Caco-2 (cell line): Measurements from ENCODE around the gene SFSWAP. TPM values are rescaled to one million over a fixed set of nuclear protein-coding genes. Genes with fewer than 3 reads are reported as not detected.

ENCODE experiments used
- BruUV-seq: library from RNA; stranded (reverse); fragments of 400-500 nt; replicated peaks from 2 replicates; lab custom pipeline; 2021; lab: Mats Ljungman, UMichigan
- CTCF ChIA-PET: fragments of 300-600 bp; sonication (Branson Sonifier 250); formaldehyde crosslinking; loops from one replicate; lab custom pipeline; 2022; ENCODE audit warnings: antibody characterized with exemption; lab: Charles Lee
- POLR2A ChIA-PET: fragments of 300-600 bp; sonication (Branson Sonifier 250); formaldehyde crosslinking; loops from one replicate; lab custom pipeline; 2022; ENCODE audit warnings: antibody characterized with exemption; lab: Charles Lee
- DNase-seq, 2 experiments: peaks; one replicate each; pipeline versions ENCODE4 v3.0.0 to v3.0.0-alpha.2; 2020 to 2022
- H3K27me3 ChIP-seq: replicated peaks from 2 replicates; pipeline ENCODE4 v1.6.0; 2011; ENCODE audit warnings: low read length; ENCODE audit not compliant: control insufficient read depth, insufficient read depth
- H3K36me3 ChIP-seq: 2 replicates; pipeline ENCODE4 v1.5.1; 2011; ENCODE audit warnings: low read length; ENCODE audit not compliant: control insufficient read depth, insufficient read depth
- H3K4me1 ChIP-seq: fragments of 250-450 bp; sonication (Bioruptor Pico); 2 replicates; pipeline ENCODE4 v1.5.1; 2020; ENCODE audit warnings: mild to moderate bottlenecking
- H3K4me3 ChIP-seq: 2 replicates; pipeline ENCODE4 v1.5.1; 2011; ENCODE audit warnings: low read depth, mild to moderate bottlenecking, control low read depth, low read length
- H3K9me3 ChIP-seq: fragments of 250-450 bp; sonication (Bioruptor Pico); 2 replicates; pipeline ENCODE4 v1.5.1; 2020; ENCODE audit warnings: mild to moderate bottlenecking, moderate library complexity
- H3K27ac Mint-ChIP-seq: one replicate; pipeline ENCODE4 v1.8.0; 2022; ENCODE audit warnings: mixed read lengths; ENCODE audit not compliant: unreplicated experiment
- H3K27me3 Mint-ChIP-seq: one replicate; pipeline ENCODE4 v1.8.0; 2022; ENCODE audit warnings: mixed read lengths; ENCODE audit not compliant: insufficient read depth, unreplicated experiment
- H3K36me3 Mint-ChIP-seq: one replicate; pipeline ENCODE4 v1.8.0; 2022; ENCODE audit warnings: mild to moderate bottlenecking, mixed read lengths; ENCODE audit not compliant: insufficient read depth, unreplicated experiment
- H3K4me1 Mint-ChIP-seq: one replicate; pipeline ENCODE4 v1.8.0; 2022; ENCODE audit warnings: low read depth, mixed read lengths; ENCODE audit not compliant: unreplicated experiment
- H3K4me3 Mint-ChIP-seq: one replicate; pipeline ENCODE4 v1.8.0; 2022; ENCODE audit warnings: mild to moderate bottlenecking, moderate library complexity, mixed read lengths; ENCODE audit not compliant: unreplicated experiment
- H3K9me3 Mint-ChIP-seq: one replicate; pipeline ENCODE4 v1.8.0; 2022; ENCODE audit warnings: mixed read lengths; ENCODE audit not compliant: unreplicated experiment
- CTCF ChIP-seq, 2 experiments: fragments of 200-600 bp in 1 of 2; IDR thresholded peaks; 1 replicate in 1 of 2; 2 replicates in 1 of 2; pipeline versions ENCODE4 v1.5.1 to v1.8.0; 2011 to 2022; ENCODE audit warnings: antibody characterized with exemption in 1 of 2, control low read depth in 1 of 2, inconsistent platforms in 1 of 2, low read depth in 1 of 2, low read length in 1 of 2, mild to moderate bottlenecking in 1 of 2, moderate library complexity in 1 of 2; ENCODE audit not compliant: insufficient read depth in 1 of 2, severe bottlenecking in 1 of 2, unreplicated experiment in 1 of 2
- intact Hi-C: fragments of 100-400 bp; cut with micrococcal nuclease; formaldehyde crosslinking; loops from one replicate; pipeline ENCODE4 v1.10.0; 2022; ENCODE audit not compliant: unreplicated experiment
- total RNA-seq: library from RNA; stranded (reverse); gene quantifications from 2 replicates; pipeline ENCODE4 v1.2.3, GENCODE V29; 2022

Gene SFSWAP
- total RNA-seq, 1 experiment from 2014 or later, result 42.3 TPM

GRCh38 chr12:131787143-131787660 is 76.3 kb downstream of the SFSWAP start:
- POLR2A ChIA-PET, result no interaction called here
- intact Hi-C loops, result no loop called here
- H3K27ac Mint-ChIP-seq, result no peak overlapping the region
- CTCF ChIA-PET, result no interaction called here
- no TSS peak for BruUV-seq
- Histone ChIP-seq H3K4me1 (no peaks in the 10 kb centered on the region), H3K36me3 (no peaks in the 10 kb centered on the region), H3K27me3 (no peaks in the 10 kb centered on the region), H3K9me3 (no peaks in the 10 kb centered on the region), H3K4me3 (no peak overlapping the region)
- H3K4me1 Mint-ChIP-seq, result no peaks in the 10 kb centered on the region
- no peak for DNase-seq
- TF ChIP-seq CTCF (IDR thresholded peaks at IDR 0.05; ENCODE audit: insufficient read depth in 1 of 2, low read depth in 1 of 2, low read length in 1 of 2, severe bottlenecking in 1 of 2, unreplicated experiment in 1 of 2), result no peak
- no peaks in the 10 kb centered on the region for H3K9me3 Mint-ChIP-seq
- H3K36me3 Mint-ChIP-seq, result peaks cover 48% of the 10 kb centered on the region
- H3K4me3 Mint-ChIP-seq, result no peak overlapping the region
- H3K27me3 Mint-ChIP-seq, result no peaks in the 10 kb centered on the region

GRCh38 chr12:131788070-131788469 is 77.2 kb downstream of the SFSWAP start:
- H3K27me3 ChIP-seq, result no peaks in the 10 kb centered on the region
- no peaks in the 10 kb centered on the region for H3K4me1 Mint-ChIP-seq
- H3K4me1 ChIP-seq, result no peaks in the 10 kb centered on the region
- H3K36me3 Mint-ChIP-seq, result peaks cover 48% of the 10 kb centered on the region
- no peak for TF ChIP-seq CTCF (IDR thresholded peaks at IDR 0.05; ENCODE audit: insufficient read depth in 1 of 2, low read depth in 1 of 2, low read length in 1 of 2, severe bottlenecking in 1 of 2, unreplicated experiment in 1 of 2)
- H3K27ac Mint-ChIP-seq, result no peak overlapping the region
- no peaks in the 10 kb centered on the region for H3K9me3 ChIP-seq
- intact Hi-C loops, result no loop called here
- H3K9me3 Mint-ChIP-seq, result no peaks in the 10 kb centered on the region
- no peak overlapping the region for H3K4me3 ChIP-seq
- no peak for DNase-seq
- H3K27me3 Mint-ChIP-seq, result no peaks in the 10 kb centered on the region
- no TSS peak for BruUV-seq
- ChIA-PET CTCF (no interaction called here), POLR2A (no interaction called here)
- H3K4me3 Mint-ChIP-seq, result no peak overlapping the region
- H3K36me3 ChIP-seq, result no peaks in the 10 kb centered on the region

- Mint-ChIP-seq H3K4me1 (no peaks in the 10 kb centered on the region), H3K27me3 (no peaks in the 10 kb centered on the region), H3K27ac (no peak overlapping the region), H3K4me3 (no peak overlapping the region), H3K36me3 (peaks cover 48% of the 10 kb centered on the region), H3K9me3 (no peaks in the 10 kb centered on the region)
- DNase-seq, result no peak
- ChIA-PET POLR2A (no interaction called here), CTCF (no interaction called here)
- no peaks in the 10 kb centered on the region for H3K27me3 ChIP-seq
- no peaks in the 10 kb centered on the region for H3K4me1 ChIP-seq
- no peaks in the 10 kb centered on the region for H3K9me3 ChIP-seq
- TF ChIP-seq CTCF (IDR thresholded peaks at IDR 0.05; ENCODE audit: insufficient read depth in 1 of 2, low read depth in 1 of 2, low read length in 1 of 2, severe bottlenecking in 1 of 2, unreplicated experiment in 1 of 2), result no peak
- no peak overlapping the region for H3K4me3 ChIP-seq
- intact Hi-C loops, result no loop called here
- no TSS peak for BruUV-seq
- no peaks in the 10 kb centered on the region for H3K36me3 ChIP-seq
Observed at GRCh38 chr12:131789638-131790037, 78.7 kb downstream of the SFSWAP start.
